Activated CD4-positive, alpha-beta T cell treated with anti-CD3 and anti-CD28 coated beads for 36 hours (primary cell): ENCODE data around the gene ECHDC3. TPM values are rescaled to one million over a fixed set of nuclear protein-coding genes. Genes with fewer than 3 reads are reported as not detected.
A peak's percentile ranks its signal among the peaks of the same experiment; 100 is the strongest.

Source experiments
- ATAC-seq: fragments of 200-7000 bp; cut with Tn5 transposase; one replicate; pipeline ENCODE4 v1.10.0; 2021; ENCODE audit warnings: mild to moderate bottlenecking, moderate library complexity
- CTCF ChIA-PET: fragments of 350-600 bp; sonication (Branson Sonifier 250); formaldehyde crosslinking; loops from one replicate; lab custom pipeline; 2021; ENCODE audit warnings: antibody characterized with exemption; lab: Charles Lee
- POLR2A ChIA-PET: fragments of 350-600 bp; sonication (Branson Sonifier 250); formaldehyde crosslinking; loops from one replicate; lab custom pipeline; 2021; ENCODE audit warnings: antibody characterized with exemption, inconsistent platforms; lab: Charles Lee
- DNase-seq: peaks from one replicate; pipeline ENCODE4 v3.0.0-alpha.2; 2020
- H3K27ac Mint-ChIP-seq: one replicate; pipeline ENCODE4 v1.8.0; 2021; ENCODE audit warnings: mixed read lengths
- H3K27me3 Mint-ChIP-seq: one replicate; pipeline ENCODE4 v1.8.0; 2021; ENCODE audit warnings: mixed read lengths
- H3K36me3 Mint-ChIP-seq: one replicate; pipeline ENCODE4 v1.8.0; 2021; ENCODE audit warnings: low read depth, mixed read lengths
- H3K4me1 Mint-ChIP-seq: one replicate; pipeline ENCODE4 v1.8.0; 2021; ENCODE audit warnings: mixed read lengths
- H3K4me3 Mint-ChIP-seq: one replicate; pipeline ENCODE4 v1.8.0; 2021; ENCODE audit warnings: mild to moderate bottlenecking, moderate library complexity, mixed read lengths
- H3K9me3 Mint-ChIP-seq: one replicate; pipeline ENCODE4 v1.8.0; 2021; ENCODE audit warnings: low read depth, mixed read lengths
- intact Hi-C, 2 experiments: fragments of 100-400 bp; cut with DNase I in 1 of 2; cut with micrococcal nuclease in 1 of 2; formaldehyde crosslinking; loops; one replicate each; pipeline versions ENCODE4 v1.14.2 to v1.15.1; 2022 to 2024; cut with DNase I, micrococcal nuclease
- total RNA-seq, 2 experiments: library from RNA; stranded (reverse); gene quantifications; one replicate each; pipeline ENCODE4 v1.2.3, GENCODE V29; 2021

Gene ECHDC3
- 1 to 10 TPM; 3.5 to 3.8 TPM for total RNA-seq

GRCh38 chr10:11742009-11742778, at the start of gene ECHDC3:
TSS of gene ECHDC3 (plus strand) at chr10:11742382. CDS start at chr10:11742577, 195 bp downstream.
- DNase-seq (peak; percentile 72), ATAC-seq (peak; percentile 87)
- peaks cover 6% of the 10 kb centered on the region for H3K4me1 Mint-ChIP-seq
- H3K9me3 Mint-ChIP-seq, result no peaks in the 10 kb centered on the region
- POLR2A ChIA-PET, result no interaction called here
- no peak within 1 kb of the TSS for H3K27ac Mint-ChIP-seq
- peaks cover 14% of the 10 kb centered on the region for H3K27me3 Mint-ChIP-seq
- H3K4me3 Mint-ChIP-seq, result peak within 1 kb of the TSS; percentile 61
- intact Hi-C loops, result loop anchor here in 1 of 2 experiments (1.0 to 2.0 kb wide), 2 partner anchors 129 to 300 kb away; partner anchors contain the start of gene UPF2
- CTCF ChIA-PET, result interaction anchor here (0.8 kb wide), 1 partner anchor 16 kb away, joined by 3 read pairs; no protein-coding TSS in a partner anchor
- H3K36me3 Mint-ChIP-seq, result no peaks in the 10 kb centered on the region

- Mint-ChIP-seq H3K36me3 (no peaks in the 10 kb centered on the region), H3K9me3 (no peaks in the 10 kb centered on the region), H3K4me3 (no peak overlapping the region), H3K4me1 (no peaks in the 10 kb centered on the region), H3K27me3 (peaks cover 7% of the 10 kb centered on the region), H3K27ac (no peak overlapping the region)
- DNase-seq (no peak), ATAC-seq (no peak)
- intact Hi-C loops, result no loop called here
- ChIA-PET CTCF (no interaction called here), POLR2A (no interaction called here)
Measured at GRCh38 chr10:11693376-11693775, 48.8 kb upstream of the ECHDC3 start.

GRCh38 chr10:11695779-11696178, 46.4 kb upstream of the ECHDC3 start:
- Mint-ChIP-seq H3K4me1 (no peaks in the 10 kb centered on the region), H3K27me3 (peaks cover 9% of the 10 kb centered on the region), H3K4me3 (no peak overlapping the region), H3K27ac (no peak overlapping the region), H3K36me3 (no peaks in the 10 kb centered on the region), H3K9me3 (no peaks in the 10 kb centered on the region)
- DNase-seq (no peak), ATAC-seq (no peak)
- POLR2A ChIA-PET, result no interaction called here
- intact Hi-C loops, result no loop called here
- CTCF ChIA-PET, result interaction anchor here (0.6 kb wide), 2 partner anchors 13 to 91 kb away, joined by 3 to 4 read pairs; no protein-coding TSS in a partner anchor

- CTCF ChIA-PET, result interaction anchor here (0.7 to 1.2 kb wide), 2 partner anchors 13 to 109 kb away, joined by 3 read pairs; no protein-coding TSS in a partner anchor
Measured at GRCh38 chr10:11697718-11698527, 44.3 kb upstream of the ECHDC3 start.

GRCh38 chr10:11698691-11699549, 43.3 kb upstream of the ECHDC3 start:
- POLR2A ChIA-PET, result interaction anchor here (0.6 kb wide), 1 partner anchor 15 kb away, joined by 3 read pairs; no protein-coding TSS in a partner anchor
- ATAC-seq, result no peak

More at GRCh38 chr10:11697718-11698527, 44.3 kb upstream of the ECHDC3 start:
- peak; percentile 56 for DNase-seq
- POLR2A ChIA-PET, result no interaction called here
- H3K27me3 Mint-ChIP-seq, result peaks cover 16% of the 10 kb centered on the region
- H3K4me1 Mint-ChIP-seq, result no peaks in the 10 kb centered on the region
- H3K9me3 Mint-ChIP-seq, result no peaks in the 10 kb centered on the region
- no peak overlapping the region for H3K27ac Mint-ChIP-seq
- no peak for ATAC-seq
- intact Hi-C loops, result no loop called here
- no peak overlapping the region for H3K4me3 Mint-ChIP-seq
- no peaks in the 10 kb centered on the region for H3K36me3 Mint-ChIP-seq

GRCh38 chr10:11699550-11700097, 42.6 kb upstream of the ECHDC3 start:
- H3K4me3 Mint-ChIP-seq, result no peak overlapping the region
- ATAC-seq, result no peak
- POLR2A ChIA-PET, result interaction anchor here (0.6 kb wide), 1 partner anchor 15 kb away, joined by 3 read pairs; no protein-coding TSS in a partner anchor
- DNase-seq, result no peak
- CTCF ChIA-PET, result interaction anchor here (0.6 to 1.2 kb wide), 3 partner anchors 11 to 199 kb away, joined by 3 to 4 read pairs (median 3); no protein-coding TSS in a partner anchor
- H3K4me1 Mint-ChIP-seq, result no peaks in the 10 kb centered on the region
- H3K9me3 Mint-ChIP-seq, result no peaks in the 10 kb centered on the region
- H3K27me3 Mint-ChIP-seq, result peaks cover 18% of the 10 kb centered on the region
- no peaks in the 10 kb centered on the region for H3K36me3 Mint-ChIP-seq
- H3K27ac Mint-ChIP-seq, result no peak overlapping the region
- intact Hi-C loops, result no loop called here

More at GRCh38 chr10:11698691-11699549, 43.3 kb upstream of the ECHDC3 start:
- Mint-ChIP-seq H3K27ac (no peak overlapping the region), H3K36me3 (no peaks in the 10 kb centered on the region), H3K27me3 (peaks cover 17% of the 10 kb centered on the region), H3K4me3 (no peak overlapping the region), H3K4me1 (no peaks in the 10 kb centered on the region), H3K9me3 (no peaks in the 10 kb centered on the region)
- CTCF ChIA-PET, result interaction anchor here (0.6 to 1.2 kb wide), 4 partner anchors 12 to 199 kb away, joined by 3 to 4 read pairs (median 3); no protein-coding TSS in a partner anchor
- DNase-seq, result no peak
- intact Hi-C loops, result no loop called here

GRCh38 chr10:11700539-11700938, 41.6 kb upstream of the ECHDC3 start:
- H3K36me3 Mint-ChIP-seq, result no peaks in the 10 kb centered on the region
- CTCF ChIA-PET, result no interaction called here
- POLR2A ChIA-PET, result no interaction called here
- no peak overlapping the region for H3K27ac Mint-ChIP-seq
- intact Hi-C loops, result no loop called here
- H3K9me3 Mint-ChIP-seq, result no peaks in the 10 kb centered on the region
- H3K4me1 Mint-ChIP-seq, result no peaks in the 10 kb centered on the region
- DNase-seq (no peak), ATAC-seq (no peak)
- no peak overlapping the region for H3K4me3 Mint-ChIP-seq
- peaks cover 23% of the 10 kb centered on the region for H3K27me3 Mint-ChIP-seq

- H3K4me1 Mint-ChIP-seq, result no peaks in the 10 kb centered on the region
- ATAC-seq (no peak), DNase-seq (no peak)
- no peak overlapping the region for H3K27ac Mint-ChIP-seq
- no peak overlapping the region for H3K4me3 Mint-ChIP-seq
- H3K27me3 Mint-ChIP-seq, result peaks cover 29% of the 10 kb centered on the region
- ChIA-PET POLR2A (no interaction called here), CTCF (no interaction called here)
- no peaks in the 10 kb centered on the region for H3K9me3 Mint-ChIP-seq
- no peaks in the 10 kb centered on the region for H3K36me3 Mint-ChIP-seq
- intact Hi-C loops, result no loop called here
Measured at GRCh38 chr10:11701451-11702095, 40.6 kb upstream of the ECHDC3 start.

- no peaks in the 10 kb centered on the region for H3K4me1 Mint-ChIP-seq
- ChIA-PET POLR2A (no interaction called here), CTCF (no interaction called here)
- H3K27me3 Mint-ChIP-seq, result peaks cover 25% of the 10 kb centered on the region
- no peak overlapping the region for H3K27ac Mint-ChIP-seq
- DNase-seq (no peak), ATAC-seq (no peak)
- H3K36me3 Mint-ChIP-seq, result no peaks in the 10 kb centered on the region
- no peaks in the 10 kb centered on the region for H3K9me3 Mint-ChIP-seq
- intact Hi-C loops, result no loop called here
- no peak overlapping the region for H3K4me3 Mint-ChIP-seq
Measured at GRCh38 chr10:11702264-11702663, 39.9 kb upstream of the ECHDC3 start.

- Mint-ChIP-seq H3K27me3 (peaks cover 32% of the 10 kb centered on the region), H3K36me3 (no peaks in the 10 kb centered on the region), H3K9me3 (no peaks in the 10 kb centered on the region), H3K4me3 (no peak overlapping the region), H3K4me1 (no peaks in the 10 kb centered on the region), H3K27ac (no peak overlapping the region)
- ChIA-PET CTCF (interaction anchor here (1.2 kb wide), 1 partner anchor 53 kb away, joined by 3 read pairs; no protein-coding TSS in a partner anchor), POLR2A (no interaction called here)
- ATAC-seq, result no peak
- intact Hi-C loops, result no loop called here
- no peak for DNase-seq
Measured at GRCh38 chr10:11704092-11704491, 38.1 kb upstream of the ECHDC3 start.
